ENCODE results near the gene ICE2. TPM values are rescaled to one million over a fixed set of nuclear protein-coding genes. Genes with fewer than 3 reads are reported as not detected.

The ICE2 gene
- total and polyA plus RNA-seq, 2 of the 4 experiments (the other 2 are of a cell fraction), result 14.7 to 21.1 TPM

DNA sequence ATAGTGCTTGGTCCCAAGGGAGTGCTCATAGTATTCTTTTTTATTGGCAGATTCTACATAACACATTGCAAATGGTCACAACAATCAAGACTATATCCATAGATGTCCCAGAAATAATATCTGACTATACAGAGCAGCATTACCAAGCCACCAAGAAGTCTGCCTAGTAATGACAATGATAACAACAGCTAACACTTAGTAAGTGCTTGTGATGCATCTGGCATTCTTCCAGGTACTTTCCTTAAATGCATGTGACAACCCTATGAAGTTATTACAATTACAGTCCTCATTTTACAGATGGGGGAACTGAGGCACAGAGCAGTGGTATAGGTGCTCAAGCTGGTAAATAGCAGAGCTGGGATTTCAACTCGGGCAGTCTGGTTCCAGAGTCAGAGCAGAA is 49.6 kb upstream of the ICE2 start (continued):
- TF ChIP-seq MAFK (IDR thresholded peaks at IDR 0.05; ENCODE audit: low read depth, low read length) (no peak), NFE2L2 (IDR thresholded peaks at IDR 0.05; ENCODE audit: low read depth, low read length) (no peak), CHD1 (IDR thresholded peaks at IDR 0.05; ENCODE audit: low read depth, low read length) (no peak), BHLHE40 (IDR thresholded peaks at IDR 0.05; ENCODE audit: low read depth, low read length) (no peak), CEBPB (IDR thresholded peaks at IDR 0.05; ENCODE audit: low read depth, low read length) (no peak)

DNA sequence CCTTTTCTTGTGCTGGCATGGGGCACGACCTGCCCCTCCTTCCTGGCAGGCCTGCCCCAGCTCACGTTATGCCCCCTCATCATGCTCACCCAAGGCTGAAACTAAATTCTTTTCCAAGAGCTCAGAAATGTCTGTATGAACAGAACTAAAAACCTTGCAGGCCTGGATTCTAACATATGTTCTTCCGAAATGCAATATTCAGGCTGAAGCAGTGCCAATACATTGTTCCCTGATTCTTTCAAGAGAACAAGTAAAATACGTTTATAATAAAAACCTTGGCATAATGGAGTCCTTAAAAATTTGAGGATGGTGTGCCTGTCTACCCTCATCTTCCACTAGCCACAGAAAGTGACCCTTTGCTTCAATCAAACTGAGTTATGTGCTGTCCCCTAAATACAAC is 48.5 kb upstream of the ICE2 start:
- BruUV-seq (replicated peaks), result no TSS peak
- no peak overlapping the region for H2AK5ac ChIP-seq (ENCODE audit: low read depth, low read length)
- peaks cover 3% of the 10 kb centered on the region; the same call in 1 of the 2 replicates for H3K4me1 ChIP-seq (ENCODE audit: control insufficient read depth, insufficient read depth, low read length)
- no peak overlapping the region for H3K4me3 ChIP-seq (ENCODE audit: insufficient read depth, low read depth, low read length)
- intact Hi-C loops (cut with micrococcal nuclease) (no loop called here), dilution Hi-C loops (cut with HindIII; ENCODE audit: low sequenced_read_pairs, unreplicated experiment) (no loop called here), in situ Hi-C loops (cut with MboI; ENCODE audit: low sequenced_read_pairs) (no loop called here)
- H3K27me3 ChIP-seq (ENCODE audit: control insufficient read depth, insufficient read depth, low read length), result no peaks in the 10 kb centered on the region
- no peak overlapping the region for H4K91ac ChIP-seq (ENCODE audit: insufficient read depth, low read depth, low read length)
- TF ChIP-seq MXI1 (IDR thresholded peaks at IDR 0.05; ENCODE audit: borderline replicate concordance, low read depth, low read length), result no peak
- TF ChIP-seq CHD1 (IDR thresholded peaks at IDR 0.05; ENCODE audit: low read depth, low read length), result no peak
- TF ChIP-seq SMC3 (IDR thresholded peaks at IDR 0.05; ENCODE audit: low read depth, low read length), result no peak
- TF ChIP-seq, protein P1, sequence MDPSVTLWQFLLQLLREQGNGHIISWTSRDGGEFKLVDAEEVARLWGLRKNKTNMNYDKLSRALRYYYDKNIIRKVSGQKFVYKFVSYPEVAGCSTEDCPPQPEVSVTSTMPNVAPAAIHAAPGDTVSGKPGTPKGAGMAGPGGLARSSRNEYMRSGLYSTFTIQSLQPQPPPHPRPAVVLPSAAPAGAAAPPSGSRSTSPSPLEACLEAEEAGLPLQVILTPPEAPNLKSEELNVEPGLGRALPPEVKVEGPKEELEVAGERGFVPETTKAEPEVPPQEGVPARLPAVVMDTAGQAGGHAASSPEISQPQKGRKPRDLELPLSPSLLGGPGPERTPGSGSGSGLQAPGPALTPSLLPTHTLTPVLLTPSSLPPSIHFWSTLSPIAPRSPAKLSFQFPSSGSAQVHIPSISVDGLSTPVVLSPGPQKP (IDR thresholded peaks at IDR 0.05; ENCODE audit: borderline replicate concordance, low read depth, low read length), result no peak
- no peak for TF ChIP-seq RFX5 (IDR thresholded peaks at IDR 0.05; ENCODE audit: low read depth, low read length)
- TF ChIP-seq FOS (IDR thresholded peaks at IDR 0.05; ENCODE audit: low read depth, low read length), result no peak
- no peak for TF ChIP-seq MAZ (IDR thresholded peaks at IDR 0.05; ENCODE audit: borderline replicate concordance, low read depth, low read length)
- TF ChIP-seq, protein P2, sequence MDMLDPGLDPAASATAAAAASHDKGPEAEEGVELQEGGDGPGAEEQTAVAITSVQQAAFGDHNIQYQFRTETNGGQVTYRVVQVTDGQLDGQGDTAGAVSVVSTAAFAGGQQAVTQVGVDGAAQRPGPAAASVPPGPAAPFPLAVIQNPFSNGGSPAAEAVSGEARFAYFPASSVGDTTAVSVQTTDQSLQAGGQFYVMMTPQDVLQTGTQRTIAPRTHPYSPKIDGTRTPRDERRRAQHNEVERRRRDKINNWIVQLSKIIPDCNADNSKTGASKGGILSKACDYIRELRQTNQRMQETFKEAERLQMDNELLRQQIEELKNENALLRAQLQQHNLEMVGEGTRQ (IDR thresholded peaks at IDR 0.05; ENCODE audit: low read depth, low read length), result no peak
- H3K23ac ChIP-seq (ENCODE audit: low read depth, low read length), result no peak overlapping the region
- peaks cover 5% of the 10 kb centered on the region for H3K36me3 ChIP-seq (ENCODE audit: control insufficient read depth, insufficient read depth, low read length)
- H3K4me2 ChIP-seq (ENCODE audit: low read depth, low read length), result no peak overlapping the region
- H2BK120ac ChIP-seq (ENCODE audit: low read depth, low read length), result no peak overlapping the region
- no peaks in the 10 kb centered on the region; the same call in 1 of the 2 replicates for H4K20me1 ChIP-seq (ENCODE audit: insufficient read depth, low read length)
- H4K8ac ChIP-seq (ENCODE audit: low read depth in 2 of 2, low read length in 2 of 2), result no peak overlapping the region
- H3K9me1 ChIP-seq (ENCODE audit: insufficient read depth, low read length), result peaks cover 7% of the 10 kb centered on the region
- POLR2A ChIA-PET (ENCODE audit: unreplicated experiment), result no interaction called here
- H2BK20ac ChIP-seq (ENCODE audit: low read depth, low read length), result no peak overlapping the region
- no peak overlapping the region for H2BK5ac ChIP-seq (ENCODE audit: low read depth, low read length, poor library complexity, severe bottlenecking)
- no peak overlapping the region for H3K14ac ChIP-seq (replicated peaks; ENCODE audit: low read depth, low read length)
- peaks cover 10 to 15% of the 10 kb centered on the region in 2 experiments; a peak in 2 of 4 replicates for H3K79me1 ChIP-seq (ENCODE audit: low read depth in 1 of 2, low read length in 2 of 2)
- no peak overlapping the region for H2BK15ac ChIP-seq (ENCODE audit: low read depth, low read length)
- H4K5ac ChIP-seq (ENCODE audit: low read depth, low read length), result no peak overlapping the region
- no peak overlapping the region for H3K18ac ChIP-seq (ENCODE audit: low read depth, low read length)
- CTCF ChIA-PET, result no interaction called here
- no peak overlapping the region for H2AFZ ChIP-seq (replicated peaks; ENCODE audit: low read length, poor library complexity)
- no peak overlapping the region for H3K4ac ChIP-seq (ENCODE audit: low read depth, low read length)
- H3K56ac ChIP-seq (ENCODE audit: extremely low read depth, insufficient read depth, low read length), result no peak overlapping the region
- ATAC-seq (ENCODE audit: low read depth) (no peak), DNase-seq (no peak)
- no peak overlapping the region for H3K9ac ChIP-seq (ENCODE audit: low read depth, low read length)
- 57% methylated on average over 1 of the region's 4 CpGs; no CpG with 5 or more reads in 1 of the 2 experiments for WGBS, 2 experiments (ENCODE audit: extremely low coverage in 2 of 2, insufficient read length in 1 of 2)
- H3K9me3 ChIP-seq (ENCODE audit: control insufficient read depth, insufficient read depth, low read length), result no peaks in the 10 kb centered on the region
- no peak overlapping the region for H3K27ac ChIP-seq (ENCODE audit: insufficient read depth, low read length)
- no peak overlapping the region for H2AK9ac ChIP-seq (replicated peaks; ENCODE audit: low read depth, low read length, poor library complexity)

All from IMR-90 (cell line).